MCF 10A (cell line): ENCODE results near the gene TAPBPL. TPM values are rescaled to one million over a fixed set of nuclear protein-coding genes. Genes with fewer than 3 reads are reported as not detected.

Source experiments
- BruUV-seq: library from RNA; stranded (reverse); fragments of 400-500 nt; replicated peaks from 2 replicates; lab custom pipeline; 2021; lab: Mats Ljungman, UMichigan
- CTCF ChIA-PET: fragments of 300-600 bp; sonication (Branson Sonifier 250); formaldehyde crosslinking; extraction: SDS; loops from one replicate; lab custom pipeline; 2021; ENCODE audit warnings: antibody characterized with exemption, inconsistent platforms; lab: Yijun Ruan, JAX
- POLR2A ChIA-PET: fragments of 300-600, 350-650 bp; sonication (Branson Sonifier 250); formaldehyde crosslinking; extraction: SDS; loops from one replicate; lab custom pipeline; 2020; ENCODE audit warnings: antibody characterized with exemption, inconsistent platforms; lab: Yijun Ruan, JAX
- DNase-seq: peaks from one replicate; pipeline ENCODE4 v3.0.0-alpha.2; 2018; ENCODE audit not compliant: unreplicated experiment
- H3K27ac Mint-ChIP-seq: one replicate; pipeline ENCODE4 v1.8.0; 2022; ENCODE audit warnings: mild to moderate bottlenecking, low read depth, mixed read lengths; ENCODE audit not compliant: unreplicated experiment
- H3K27me3 Mint-ChIP-seq: one replicate; pipeline ENCODE4 v1.8.0; 2022; ENCODE audit warnings: mixed read lengths; ENCODE audit not compliant: insufficient read depth, unreplicated experiment
- H3K36me3 Mint-ChIP-seq: one replicate; pipeline ENCODE4 v1.8.0; 2022; ENCODE audit warnings: mild to moderate bottlenecking, moderate library complexity, mixed read lengths; ENCODE audit not compliant: insufficient read depth, unreplicated experiment
- H3K4me1 Mint-ChIP-seq: one replicate; pipeline ENCODE4 v1.8.0; 2022; ENCODE audit warnings: mixed read lengths; ENCODE audit not compliant: insufficient read depth, unreplicated experiment
- H3K4me3 Mint-ChIP-seq: one replicate; pipeline ENCODE4 v1.8.0; 2022; ENCODE audit warnings: mild to moderate bottlenecking, moderate library complexity, mixed read lengths; ENCODE audit not compliant: unreplicated experiment
- H3K9me3 Mint-ChIP-seq: one replicate; pipeline ENCODE4 v1.8.0; 2022; ENCODE audit warnings: mixed read lengths; ENCODE audit not compliant: unreplicated experiment
- intact Hi-C: fragments of 100-400 bp; cut with micrococcal nuclease; formaldehyde crosslinking; loops from 2 replicates; pipeline ENCODE4 v1.14.1; 2022
- total RNA-seq: library from RNA; stranded (reverse); gene quantifications from 2 replicates; pipeline ENCODE4 v1.2.3, GENCODE V29; 2022
- TF ChIP-seq, protein P1 (sequence below): fragments of 200-600 bp; IDR thresholded peaks from one replicate; pipeline ENCODE4 v1.8.0; 2022; ENCODE audit warnings: antibody characterized with exemption, mild to moderate bottlenecking; ENCODE audit not compliant: unreplicated experiment

TAPBPL gene
- total RNA-seq, 1 experiment from 2014 or later: 8.1 TPM

DNA sequence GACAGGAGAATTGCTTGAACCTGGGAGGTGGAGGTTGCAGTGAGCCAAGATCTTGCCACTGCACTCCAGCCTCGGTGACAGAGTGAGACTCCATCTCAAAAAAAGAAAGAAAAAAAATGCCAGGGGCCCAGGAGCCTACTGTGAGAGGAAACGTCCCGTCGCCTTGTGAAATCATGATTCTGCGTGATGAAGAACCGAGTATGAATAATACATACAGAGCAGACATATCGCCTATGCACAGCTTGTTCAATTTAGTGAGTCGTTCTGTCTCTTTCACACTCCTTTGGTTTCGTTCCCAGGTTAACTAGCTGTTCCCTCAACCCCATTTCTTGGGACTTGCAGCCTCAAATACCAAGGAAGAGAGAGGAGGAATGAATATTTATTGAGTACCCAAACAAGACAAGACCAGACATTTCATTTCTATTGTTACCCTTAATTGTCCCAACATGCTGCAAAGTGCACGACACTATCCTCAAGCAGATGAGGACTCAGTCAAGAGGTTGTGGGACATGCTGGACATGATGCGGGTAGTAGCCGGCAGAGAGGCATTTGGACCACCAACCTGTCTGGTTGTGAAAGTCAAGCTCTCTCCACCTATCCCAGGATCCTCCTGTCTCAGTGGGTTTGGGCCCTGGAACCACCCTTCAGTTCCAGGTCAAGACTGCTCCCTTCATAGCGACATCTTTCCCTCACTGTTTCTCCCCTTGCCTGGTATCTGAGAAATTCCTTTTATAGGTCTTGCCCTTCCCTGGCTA, 15.7 kb upstream of the TAPBPL start:
- no TSS peak for BruUV-seq
- H3K36me3 Mint-ChIP-seq: no peaks in the 10 kb centered on the region

DNA sequence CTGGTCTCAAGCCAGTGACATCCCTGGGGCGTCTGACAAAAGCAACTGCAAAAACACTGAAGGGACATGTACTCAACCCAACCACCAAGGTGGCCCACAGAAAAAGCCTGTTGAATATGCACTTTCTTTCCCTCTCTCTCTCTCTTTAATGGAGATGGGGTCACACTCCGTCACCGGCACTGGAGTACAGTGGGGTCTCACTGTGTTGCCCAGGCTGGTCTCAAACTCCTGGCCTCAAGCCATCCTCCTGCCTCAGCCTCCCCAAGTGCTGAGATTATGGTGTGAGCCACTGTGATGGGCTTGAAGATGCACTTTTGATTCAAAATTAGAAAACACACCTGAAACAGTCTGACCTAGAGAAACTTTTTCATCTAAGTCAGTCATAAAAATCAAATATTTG, 14.3 kb upstream of the TAPBPL start:
- Mint-ChIP-seq H3K36me3 (peaks cover 5% of the 10 kb centered on the region), H3K9me3 (no peaks in the 10 kb centered on the region), H3K4me3 (no peak overlapping the region), H3K27me3 (no peaks in the 10 kb centered on the region), H3K4me1 (no peaks in the 10 kb centered on the region), H3K27ac (no peak overlapping the region)
- intact Hi-C loops: no loop called here
- no TSS peak for BruUV-seq
- POLR2A ChIA-PET: interaction anchor here (3.6 kb wide), 1 partner anchor 33 kb away, joined by 13 read pairs; the partner anchor contains the start of gene VAMP1
- TF ChIP-seq, protein P1, sequence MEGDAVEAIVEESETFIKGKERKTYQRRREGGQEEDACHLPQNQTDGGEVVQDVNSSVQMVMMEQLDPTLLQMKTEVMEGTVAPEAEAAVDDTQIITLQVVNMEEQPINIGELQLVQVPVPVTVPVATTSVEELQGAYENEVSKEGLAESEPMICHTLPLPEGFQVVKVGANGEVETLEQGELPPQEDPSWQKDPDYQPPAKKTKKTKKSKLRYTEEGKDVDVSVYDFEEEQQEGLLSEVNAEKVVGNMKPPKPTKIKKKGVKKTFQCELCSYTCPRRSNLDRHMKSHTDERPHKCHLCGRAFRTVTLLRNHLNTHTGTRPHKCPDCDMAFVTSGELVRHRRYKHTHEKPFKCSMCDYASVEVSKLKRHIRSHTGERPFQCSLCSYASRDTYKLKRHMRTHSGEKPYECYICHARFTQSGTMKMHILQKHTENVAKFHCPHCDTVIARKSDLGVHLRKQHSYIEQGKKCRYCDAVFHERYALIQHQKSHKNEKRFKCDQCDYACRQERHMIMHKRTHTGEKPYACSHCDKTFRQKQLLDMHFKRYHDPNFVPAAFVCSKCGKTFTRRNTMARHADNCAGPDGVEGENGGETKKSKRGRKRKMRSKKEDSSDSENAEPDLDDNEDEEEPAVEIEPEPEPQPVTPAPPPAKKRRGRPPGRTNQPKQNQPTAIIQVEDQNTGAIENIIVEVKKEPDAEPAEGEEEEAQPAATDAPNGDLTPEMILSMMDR: no peak
- no peak for DNase-seq
- CTCF ChIA-PET: interaction anchor here (1.0 to 2.1 kb wide), 2 partner anchors 13 to 158 kb away, joined by 3 to 9 read pairs; no protein-coding TSS in a partner anchor

More for the DNA sequence above, 15.7 kb upstream of the TAPBPL start:
- TF ChIP-seq, protein P1: no peak
- DNase-seq: no peak
- Mint-ChIP-seq H3K4me3 (no peak overlapping the region), H3K27ac (no peak overlapping the region), H3K4me1 (peaks cover 5% of the 10 kb centered on the region), H3K9me3 (no peaks in the 10 kb centered on the region), H3K27me3 (no peaks in the 10 kb centered on the region)
- POLR2A ChIA-PET: interaction anchor here (3.6 to 4.4 kb wide), 2 partner anchors 16 to 34 kb away, joined by 13 to 23 read pairs; partner anchors contain the start of genes TAPBPL and VAMP1
- intact Hi-C loops: no loop called here
- CTCF ChIA-PET: interaction anchor here (1.3 kb wide), 1 partner anchor 29 kb away, joined by 3 read pairs; no protein-coding TSS in a partner anchor

DNA sequence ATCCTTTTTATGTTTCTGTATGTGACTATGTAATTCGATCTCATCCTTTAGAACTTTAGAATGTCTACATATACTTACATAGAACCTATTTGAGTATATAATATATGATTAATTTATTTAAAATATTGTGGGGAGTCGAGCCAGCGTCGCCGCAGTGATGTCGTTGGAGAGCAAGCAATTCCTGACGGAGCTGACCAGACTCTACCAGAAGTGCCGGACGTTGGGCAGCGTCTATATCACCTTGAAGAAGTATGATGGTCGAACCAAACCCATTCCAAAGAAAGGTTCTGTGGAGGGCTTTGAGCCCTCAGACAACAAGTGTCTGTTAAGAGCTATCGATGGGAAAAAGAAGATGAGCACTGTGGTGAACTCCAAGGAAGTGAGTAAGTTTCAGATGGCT, 13.5 kb upstream of the TAPBPL start:
- Mint-ChIP-seq H3K4me1 (no peaks in the 10 kb centered on the region), H3K4me3 (no peak overlapping the region), H3K36me3 (peaks cover 5% of the 10 kb centered on the region), H3K9me3 (no peaks in the 10 kb centered on the region), H3K27ac (no peak overlapping the region), H3K27me3 (no peaks in the 10 kb centered on the region)
- intact Hi-C loops: no loop called here
- TF ChIP-seq, protein P1: no peak
- no TSS peak for BruUV-seq
- DNase-seq: no peak
- ChIA-PET CTCF (interaction anchor here (0.6 to 2.1 kb wide), 5 partner anchors 14 to 602 kb away, joined by 3 to 9 read pairs (median 3); no protein-coding TSS in a partner anchor), POLR2A (interaction anchor here (1.2 to 3.6 kb wide), 4 partner anchors 14 to 55 kb away, joined by 3 to 13 read pairs (median 9); partner anchors contain the start of genes MRPL51, TAPBPL and VAMP1)

DNA sequence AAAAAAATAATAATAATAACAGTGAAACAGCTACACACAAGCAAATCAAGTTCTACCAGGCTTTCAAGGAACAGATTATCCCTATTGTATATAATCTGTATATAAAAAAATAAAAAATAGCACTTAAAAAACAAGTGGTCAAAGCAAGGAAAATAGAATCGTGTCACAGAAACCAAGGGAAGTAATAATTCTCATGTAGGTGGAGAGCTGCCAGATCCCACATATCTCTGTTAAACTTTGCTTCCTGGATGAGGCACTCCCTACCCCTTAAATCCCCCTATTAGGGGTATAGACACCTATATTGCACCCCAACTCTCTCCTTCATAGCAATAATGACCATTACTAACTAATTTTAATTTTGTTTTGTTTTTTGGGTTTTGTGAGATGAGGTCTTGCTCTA, 11.5 kb upstream of the TAPBPL start:
- Mint-ChIP-seq H3K4me1 (no peaks in the 10 kb centered on the region), H3K27me3 (no peaks in the 10 kb centered on the region), H3K9me3 (no peaks in the 10 kb centered on the region), H3K27ac (no peak overlapping the region), H3K36me3 (peaks cover 5% of the 10 kb centered on the region), H3K4me3 (no peak overlapping the region)
- ChIA-PET POLR2A (interaction anchor here (0.7 to 2.5 kb wide), 4 partner anchors 9 to 77 kb away, joined by 3 to 10 read pairs (median 6); partner anchors contain the start of gene TAPBPL), CTCF (interaction anchor here (1.2 to 1.5 kb wide), 2 partner anchors 25 to 117 kb away, joined by 3 to 4 read pairs; no protein-coding TSS in a partner anchor)
- BruUV-seq: no TSS peak
- TF ChIP-seq, protein P1: no peak
- intact Hi-C loops: no loop called here
- DNase-seq: no peak
